GM20431 (cell line): ENCODE measurements around the gene TAP2.
"Not testable (repeated sequence)": the region's sequence is repeated elsewhere in the genome, so short reads cannot be mapped to it uniquely, and the experiment has no call there.

Source experiments
- in situ Hi-C: fragments of 300-500 bp; cut with MseI, MboI; formaldehyde crosslinking; loops from one replicate; pipeline ENCODE4 v1.15.0; 2020; ENCODE audit warnings: low sequenced_read_pairs; ENCODE audit not compliant: unreplicated experiment

TAP2 gene

DNA sequence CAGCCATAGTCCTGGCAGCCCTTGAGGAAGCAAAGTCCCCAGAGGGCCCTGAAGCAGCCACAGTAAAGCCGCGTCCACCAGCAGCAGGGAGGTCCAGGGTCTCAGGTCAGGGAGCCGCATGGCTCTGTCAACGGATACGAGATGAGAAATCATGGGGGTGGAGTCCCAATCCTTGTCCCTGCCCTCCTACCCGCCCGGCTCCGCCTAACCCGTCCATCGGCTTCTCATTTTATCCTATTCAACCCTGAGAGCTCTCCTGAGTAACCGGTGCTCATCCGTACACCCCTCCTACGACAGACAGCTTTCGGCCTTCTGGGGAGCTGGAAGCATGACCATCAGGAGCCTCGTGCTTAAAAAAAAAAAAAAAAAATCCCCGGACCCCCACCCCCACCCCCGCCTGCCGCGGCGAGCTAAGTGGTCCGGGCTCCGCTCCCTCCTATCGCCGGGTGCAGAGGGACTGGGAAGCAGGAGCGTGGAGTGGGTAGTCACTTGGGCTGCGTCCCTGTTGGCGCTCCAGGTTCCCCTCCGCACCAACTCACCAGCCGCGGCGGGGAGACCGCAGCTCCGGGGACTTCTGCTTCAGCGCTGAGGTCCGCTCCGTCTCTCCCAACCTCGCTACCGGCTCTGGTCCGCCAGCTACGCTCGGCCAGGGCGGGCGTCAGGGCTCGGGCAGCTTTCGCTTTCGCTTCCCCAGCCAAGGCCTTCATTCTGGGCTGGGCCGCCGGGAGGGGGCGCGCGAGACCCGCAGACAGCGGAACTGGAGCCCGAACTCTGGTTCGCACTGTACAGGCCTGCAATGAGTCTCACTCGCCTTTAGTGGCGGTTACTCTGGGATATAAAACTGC, at the start of gene TAP2:
TAP2 (minus strand) TSS at position 626 of the 845 bp plus-strand sequence; CDS start at position 120, 506 bp downstream.
- in situ Hi-C loops: no loop called here

DNA sequence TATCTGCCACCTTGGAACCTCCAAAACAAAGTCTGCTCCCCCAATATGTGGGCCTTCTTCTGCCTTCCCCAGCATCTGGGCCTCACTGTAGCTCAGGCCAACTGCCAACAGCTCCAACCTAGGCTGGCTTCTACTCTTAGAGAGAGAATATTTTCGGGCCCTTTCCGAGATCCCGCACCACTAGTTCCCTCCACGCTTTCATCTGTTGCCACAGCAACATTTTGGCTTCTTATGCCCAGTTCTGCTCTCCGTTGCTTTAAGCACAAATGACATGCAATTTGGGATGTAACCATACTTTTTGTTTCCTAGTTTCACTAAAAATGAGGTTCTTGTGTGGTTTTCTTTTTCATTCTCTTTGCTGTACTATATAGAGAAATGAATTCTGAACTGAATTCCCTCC, 49.1 kb upstream of the TAP2 start:
- in situ Hi-C loops: loop anchor here (10.0 kb wide), 1 partner anchor 97 kb away; no protein-coding TSS in a partner anchor

- in situ Hi-C loops: loop anchor here (10.0 kb wide), 1 partner anchor 98 kb away; no protein-coding TSS in a partner anchor
Observed at GRCh38 chr6:32886681-32887383, 48.3 kb upstream of the TAP2 start.

DNA sequence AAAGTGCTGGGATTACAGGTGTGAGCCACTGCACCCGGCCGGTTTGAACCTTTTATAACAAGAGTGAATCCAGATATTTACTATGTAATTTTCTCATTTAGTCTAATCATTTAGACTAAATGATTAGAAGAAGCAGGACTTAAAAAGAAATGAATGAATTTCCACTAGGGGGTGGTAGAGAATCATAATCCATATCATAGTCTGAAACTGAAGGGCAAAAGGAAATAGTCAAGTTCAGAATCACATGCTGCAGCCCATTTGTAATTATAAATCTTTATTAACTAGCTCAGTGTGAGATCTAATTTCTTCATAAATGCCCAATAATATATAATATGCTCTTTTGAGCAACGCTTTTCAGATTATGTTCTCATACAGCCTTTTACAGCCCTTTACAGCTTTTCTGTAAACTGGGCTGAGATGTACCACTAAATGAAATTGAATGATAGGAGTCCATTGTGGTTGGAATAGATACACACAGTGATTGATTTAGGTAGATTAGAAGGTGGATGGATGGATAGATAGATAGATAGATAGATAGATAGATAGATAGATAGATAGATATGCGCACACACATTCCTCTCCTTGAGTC, 47.3 kb upstream of the TAP2 start:
- in situ Hi-C loops: loop anchor here (10.0 kb wide), 1 partner anchor 99 kb away; no protein-coding TSS in a partner anchor

- in situ Hi-C loops: loop anchor here (10.0 kb wide), 1 partner anchor 101 kb away; no protein-coding TSS in a partner anchor
Observed at GRCh38 chr6:32883789-32884188, 45.2 kb upstream of the TAP2 start.

- in situ Hi-C loops: loop anchor here (10.0 kb wide), 1 partner anchor 102 kb away; no protein-coding TSS in a partner anchor
Observed at GRCh38 chr6:32882879-32883250, 44.3 kb upstream of the TAP2 start.

DNA sequence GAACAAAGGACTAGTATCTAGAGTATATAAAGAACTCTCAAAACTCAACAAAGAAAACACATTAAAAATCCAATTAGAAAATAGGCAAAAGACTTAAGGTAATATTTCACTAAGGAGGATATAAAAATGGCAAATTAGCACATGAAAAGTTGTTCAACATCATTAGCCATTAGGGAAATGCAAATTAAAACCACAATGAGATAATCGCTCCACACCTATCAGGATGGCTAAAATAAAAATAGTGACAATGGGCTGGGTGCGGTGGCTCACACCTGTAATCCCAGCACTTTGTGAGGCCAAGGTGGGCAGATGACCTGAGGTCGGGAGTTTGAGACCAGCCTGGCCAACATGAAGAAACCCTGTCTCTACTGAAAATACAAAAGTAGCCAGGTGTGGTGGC, 42.4 kb upstream of the TAP2 start:
- in situ Hi-C loops: loop anchor here (10.0 kb wide), 1 partner anchor 104 kb away; no protein-coding TSS in a partner anchor

GRCh38 chr6:32879691-32880090, 41.2 kb upstream of the TAP2 start:
- in situ Hi-C loops: loop anchor here (10.0 kb wide), 1 partner anchor 105 kb away; no protein-coding TSS in a partner anchor

DNA sequence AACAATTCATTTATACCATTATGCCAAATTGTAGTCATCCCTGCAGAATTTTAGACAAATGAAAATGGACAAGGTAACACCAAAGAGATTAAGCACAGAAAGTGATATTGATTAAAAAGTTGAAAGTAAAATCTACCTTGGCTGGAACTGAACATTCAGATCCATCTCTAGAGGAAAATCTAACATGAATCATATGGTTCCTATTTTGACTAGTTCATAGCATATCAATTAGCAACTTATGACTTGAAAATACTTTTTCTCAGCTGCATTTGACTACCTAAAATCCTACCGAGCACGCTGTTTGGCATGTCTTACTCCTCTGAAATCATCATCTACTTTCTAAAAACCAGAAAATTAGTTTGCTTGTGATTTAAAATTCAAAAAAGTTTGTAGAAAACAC, 38.1 kb upstream of the TAP2 start:
- in situ Hi-C loops: no loop called here

- in situ Hi-C loops: not testable (repeated sequence)
Observed at GRCh38 chr6:32873947-32874346, 35.4 kb upstream of the TAP2 start.

DNA sequence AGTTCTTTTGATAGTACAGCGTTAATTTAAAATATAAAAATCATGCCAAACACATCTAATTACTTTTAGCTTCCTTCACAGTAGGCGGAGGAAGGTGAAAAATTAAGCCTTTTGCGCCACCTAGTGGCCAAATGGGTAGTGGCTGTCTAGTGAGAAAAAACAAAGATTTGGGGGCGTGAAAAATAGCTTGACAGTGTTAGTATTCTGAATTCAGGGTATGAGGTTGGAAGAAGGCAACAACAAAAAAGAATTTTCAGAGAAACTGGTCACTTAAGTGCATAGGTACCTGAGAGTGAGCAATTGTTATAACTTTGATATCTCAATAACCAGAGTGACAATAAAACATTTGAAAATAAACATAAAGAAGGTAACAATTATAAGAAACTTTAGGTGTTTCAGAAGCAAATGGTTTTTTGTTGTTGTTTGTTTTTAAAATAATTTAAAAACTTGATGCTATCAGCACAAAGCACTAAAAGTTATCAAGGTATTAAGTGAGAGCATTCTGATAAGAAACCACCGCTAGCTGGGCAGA, 29.8 kb upstream of the TAP2 start:
- in situ Hi-C loops: no loop called here

DNA sequence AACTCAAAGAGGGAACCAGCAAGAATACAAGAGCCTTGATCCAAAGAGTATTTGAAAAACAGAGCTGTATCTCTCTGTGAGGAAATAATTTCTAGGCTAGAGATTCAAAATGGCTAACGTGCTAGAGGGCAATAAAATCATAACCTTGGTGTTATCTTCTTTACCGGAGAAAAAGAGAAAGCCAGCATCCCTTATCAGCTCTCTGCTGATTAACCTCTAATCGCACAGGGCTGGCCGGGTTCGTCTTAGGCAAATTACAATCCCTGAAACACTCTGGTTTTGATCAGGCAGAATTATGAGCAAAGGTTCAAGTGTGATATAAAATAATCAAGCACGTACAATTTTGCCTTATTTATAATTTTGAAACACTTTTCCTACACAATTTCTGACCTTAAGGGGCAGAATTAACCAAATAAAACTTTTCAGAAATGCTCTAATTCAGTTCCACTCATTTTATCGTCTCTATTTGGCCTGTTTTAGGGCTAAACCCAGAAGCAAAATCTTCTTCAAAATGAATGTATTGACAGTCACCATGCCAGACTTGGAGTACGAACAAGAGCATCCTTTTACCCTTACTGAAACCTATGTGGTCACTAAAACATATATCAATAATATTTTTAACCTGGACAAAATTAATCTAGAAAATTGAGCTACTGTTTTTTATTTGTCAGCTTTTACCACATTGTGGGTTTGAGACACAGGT, 29.2 kb upstream of the TAP2 start:
- in situ Hi-C loops: no loop called here

DNA sequence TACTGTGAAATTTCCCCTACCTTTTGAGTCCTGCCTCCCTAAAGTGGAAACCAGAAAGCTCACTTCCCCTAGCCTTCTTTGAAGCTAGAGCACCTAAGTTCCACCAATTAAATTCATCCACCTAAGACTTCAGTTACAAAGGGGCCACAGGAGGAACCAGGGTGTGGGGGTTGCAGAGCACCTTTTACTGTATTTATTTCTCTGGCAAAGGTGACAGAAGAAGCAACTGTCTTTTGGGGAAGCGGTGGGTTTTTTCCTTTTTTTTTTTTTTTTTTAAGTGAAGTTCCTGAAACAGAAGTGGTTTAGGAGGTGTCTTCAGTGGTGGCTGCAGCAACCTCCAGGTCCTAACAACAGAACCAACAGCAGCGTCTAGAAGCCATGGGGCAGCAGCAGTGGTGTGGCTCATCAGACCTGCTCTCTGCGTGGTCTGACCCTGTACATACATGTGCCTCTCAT, 28.5 kb upstream of the TAP2 start:
- in situ Hi-C loops: no loop called here

DNA sequence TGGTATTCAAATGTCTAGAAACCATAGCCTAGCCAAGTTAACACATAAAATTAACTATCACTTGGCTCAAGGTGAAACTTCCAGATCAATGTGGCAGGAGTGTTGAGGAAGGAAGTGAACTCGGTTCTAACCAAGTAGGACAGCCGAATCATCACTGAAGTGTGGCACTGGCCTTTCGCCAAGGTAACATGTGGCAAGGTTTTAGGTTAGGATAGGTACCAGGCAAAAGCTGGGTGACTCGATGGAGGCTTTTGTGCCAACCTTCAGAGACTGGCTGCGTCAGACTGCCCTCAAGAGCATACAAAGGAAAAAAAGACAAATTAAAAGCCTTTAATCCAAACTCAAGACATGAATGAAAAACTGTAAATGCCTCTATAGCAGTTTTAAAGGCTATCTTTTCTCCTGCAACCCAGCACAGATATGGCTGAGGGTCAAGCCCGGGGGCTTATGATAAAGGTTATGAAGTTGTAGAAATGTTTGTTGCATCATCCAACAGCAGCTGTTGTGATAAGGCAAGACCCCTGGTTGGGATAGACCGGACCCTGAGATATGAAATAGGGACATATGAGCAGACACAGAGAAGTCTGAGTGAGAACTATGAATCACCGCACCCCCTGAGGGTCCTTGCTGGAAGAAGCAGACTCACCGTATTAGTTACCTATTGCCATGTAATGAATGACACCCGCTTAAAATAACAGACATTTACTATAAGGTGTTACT, 27.3 kb upstream of the TAP2 start:
- in situ Hi-C loops: no loop called here

- in situ Hi-C loops: no loop called here
Observed at GRCh38 chr6:32862725-32863124, 24.2 kb upstream of the TAP2 start.

- in situ Hi-C loops: no loop called here
Observed at GRCh38 chr6:32860674-32861073, 22.1 kb upstream of the TAP2 start.

GRCh38 chr6:32858194-32858593, 19.7 kb upstream of the TAP2 start:
- in situ Hi-C loops: no loop called here

DNA sequence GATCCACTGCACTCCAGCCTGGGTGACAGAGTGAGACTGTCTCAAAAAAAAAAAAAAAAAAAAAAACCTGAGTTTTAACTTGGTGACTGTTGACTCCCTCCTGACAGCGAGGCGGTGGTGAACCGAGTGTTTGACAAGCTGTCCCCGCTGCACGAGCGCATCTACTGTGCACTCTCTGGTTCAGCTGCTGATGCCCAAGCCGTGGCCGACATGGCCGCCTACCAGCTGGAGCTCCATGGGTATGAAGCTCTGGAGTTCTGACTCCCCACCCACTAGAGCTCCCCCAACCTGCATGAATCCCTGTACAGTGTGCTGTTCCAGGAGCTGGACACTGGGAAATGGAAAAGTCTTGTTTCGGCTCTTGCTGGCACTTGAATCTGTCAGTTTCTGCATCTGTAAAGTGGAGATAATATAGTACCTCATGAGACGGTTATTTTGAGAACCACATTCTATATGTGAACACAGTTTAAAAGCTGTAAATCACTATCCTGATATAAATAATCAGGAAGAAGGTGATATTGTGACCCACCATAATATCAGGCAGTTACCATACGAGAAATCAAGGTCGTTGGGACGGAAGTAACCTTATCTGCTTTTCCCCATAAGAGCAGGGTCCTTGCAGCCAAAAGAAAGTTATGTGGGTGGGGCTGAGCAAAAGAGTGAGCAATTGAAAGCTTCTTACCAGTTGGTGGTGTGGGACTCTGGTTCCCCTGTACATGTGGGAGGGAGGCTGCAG, 18.8 kb upstream of the TAP2 start:
- in situ Hi-C loops: no loop called here
